GM19238 (cell line): Measurements from ENCODE around the gene DNM1.
A peak's percentile ranks its signal among the peaks of the same experiment; 100 is the strongest.

Source experiments
- DNase-seq: peaks from one replicate; pipeline ENCODE4 v3.0.0; 2011; ENCODE audit warnings: low spot score; ENCODE audit not compliant: insufficient read length

The DNM1 gene

GRCh38 chr9:128203024-128203706 is at the start of gene DNM1:
Gene DNM1, plus strand, starts transcription at chr9:128203379. Its CDS starts 92 bp downstream, at chr9:128203471.
- DNase-seq, result peak; percentile 96

- DNase-seq, result no peak
Observed at GRCh38 chr9:128153947-128154695, 49.1 kb upstream of the DNM1 start.

DNA sequence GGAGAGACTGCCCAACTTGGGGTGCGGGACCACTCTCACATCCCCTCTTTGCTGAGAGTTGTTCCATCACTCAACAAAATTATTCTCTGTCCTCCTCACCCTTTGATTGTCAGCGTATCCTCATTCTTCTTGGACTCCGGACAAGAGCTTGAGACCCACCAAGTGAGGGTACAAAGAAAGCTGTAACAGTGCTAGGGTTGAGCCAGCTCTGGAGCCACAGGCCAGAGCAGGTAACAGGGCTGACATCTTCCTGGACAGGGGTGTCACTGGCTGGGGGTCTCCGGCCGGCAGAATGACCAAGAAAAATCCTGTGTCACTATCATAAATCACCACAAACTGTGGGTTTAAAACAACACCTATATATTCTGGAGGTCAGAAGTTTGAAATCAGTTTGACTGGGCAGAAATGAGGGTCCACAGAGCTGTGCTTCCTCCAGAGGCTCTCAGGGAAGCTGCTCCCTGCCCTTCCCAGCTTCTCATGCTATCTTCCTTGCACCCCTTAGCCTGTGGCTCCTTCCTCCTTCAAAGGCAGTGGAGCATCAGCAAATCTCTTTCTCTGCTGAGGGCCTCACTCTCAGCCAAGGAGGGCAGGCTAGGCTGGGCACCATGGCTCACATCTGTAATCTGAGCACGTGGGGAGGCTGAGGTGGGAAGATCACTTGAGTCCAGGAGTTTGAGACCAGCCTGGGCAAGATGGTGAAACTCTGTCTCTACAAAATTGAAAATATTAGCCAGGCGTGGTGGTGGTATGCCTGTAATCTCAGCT is 47.3 kb upstream of the DNM1 start:
- DNase-seq, result no peak

- DNase-seq, result peak; percentile 56
Observed at GRCh38 chr9:128159522-128159783, 43.7 kb upstream of the DNM1 start.

GRCh38 chr9:128159784-128160602 is 43.2 kb upstream of the DNM1 start, which contains the start of gene BBLN:
Gene BBLN, plus strand, starts transcription at chr9:128160265. Its CDS starts 143 bp downstream, at chr9:128160408.
- DNase-seq, result peak; percentile 98

DNA sequence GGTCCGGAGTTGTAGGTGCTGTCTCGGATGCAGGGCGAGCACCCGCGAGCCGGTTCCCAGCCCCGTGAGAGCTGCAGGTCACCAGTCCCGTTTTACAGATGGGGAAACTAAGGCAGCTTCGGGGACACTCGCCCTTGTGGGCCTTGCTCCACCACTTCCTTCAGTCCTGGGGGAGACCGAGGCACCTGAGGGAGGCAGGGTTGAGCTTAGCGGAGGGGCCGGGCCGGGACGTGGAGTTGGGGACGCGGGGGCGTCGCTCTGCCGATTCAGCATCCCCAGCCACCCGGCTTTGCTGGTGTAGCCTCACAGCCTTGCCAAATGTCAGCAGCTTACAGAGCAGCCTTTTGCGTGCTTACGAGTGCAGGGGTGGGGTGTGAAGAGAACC is 42.6 kb upstream of the DNM1 start:
- DNase-seq, result peak; percentile 37

GRCh38 chr9:128161215-128161902 is 41.8 kb upstream of the DNM1 start:
- no peak for DNase-seq

GRCh38 chr9:128162215-128163026 is 40.8 kb upstream of the DNM1 start:
- no peak for DNase-seq

GRCh38 chr9:128163027-128163515 is 40.1 kb upstream of the DNM1 start:
- DNase-seq, result no peak

- no peak for DNase-seq
Observed at GRCh38 chr9:128163523-128164306, 39.5 kb upstream of the DNM1 start.

GRCh38 chr9:128164307-128164885 is 38.8 kb upstream of the DNM1 start:
- no peak for DNase-seq

GRCh38 chr9:128166169-128166568 is 37.0 kb upstream of the DNM1 start:
- no peak for DNase-seq

DNA sequence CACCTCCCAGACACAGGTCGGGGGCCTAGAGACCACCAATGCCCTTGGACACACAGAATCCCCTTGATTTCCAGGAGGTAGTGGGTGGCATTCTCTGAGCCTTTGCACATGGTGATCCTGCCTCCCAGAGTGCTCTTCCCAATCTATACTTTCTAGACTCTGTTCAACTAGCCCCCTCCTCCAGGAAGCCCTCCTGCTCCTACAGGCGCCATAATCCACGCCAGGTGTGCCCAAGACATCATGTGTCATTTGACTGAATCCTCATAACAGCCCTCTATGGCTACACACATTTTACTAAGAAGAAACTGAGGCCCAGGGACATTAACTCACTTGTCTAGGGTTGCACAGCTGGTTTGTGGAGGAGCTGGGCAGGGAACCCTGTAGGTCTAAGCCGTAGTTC is 36.0 kb upstream of the DNM1 start:
- DNase-seq, result no peak

GRCh38 chr9:128168731-128169308 is 34.4 kb upstream of the DNM1 start:
- DNase-seq, result no peak

DNA sequence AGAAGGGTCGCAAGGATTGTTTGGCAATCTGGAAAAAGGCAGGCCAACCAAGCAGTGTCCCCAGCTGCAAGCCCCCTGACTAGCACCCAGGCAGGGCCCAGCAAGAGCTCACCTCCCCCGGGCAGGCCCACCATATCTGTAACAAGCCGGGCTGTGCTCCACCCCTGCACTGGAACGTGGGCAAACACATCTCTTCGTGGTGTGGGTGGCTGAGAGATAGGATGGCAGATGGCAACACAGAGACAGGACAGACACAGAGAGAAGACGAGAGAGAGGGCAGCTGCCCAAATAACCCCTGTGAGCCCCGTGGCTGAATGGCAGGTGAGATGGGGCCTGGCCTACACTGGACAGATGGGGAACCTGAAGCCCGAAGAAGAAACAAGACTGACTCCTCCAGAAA is 33.7 kb upstream of the DNM1 start:
- DNase-seq, result no peak

GRCh38 chr9:128169925-128170324 is 33.3 kb upstream of the DNM1 start:
- no peak for DNase-seq

DNA sequence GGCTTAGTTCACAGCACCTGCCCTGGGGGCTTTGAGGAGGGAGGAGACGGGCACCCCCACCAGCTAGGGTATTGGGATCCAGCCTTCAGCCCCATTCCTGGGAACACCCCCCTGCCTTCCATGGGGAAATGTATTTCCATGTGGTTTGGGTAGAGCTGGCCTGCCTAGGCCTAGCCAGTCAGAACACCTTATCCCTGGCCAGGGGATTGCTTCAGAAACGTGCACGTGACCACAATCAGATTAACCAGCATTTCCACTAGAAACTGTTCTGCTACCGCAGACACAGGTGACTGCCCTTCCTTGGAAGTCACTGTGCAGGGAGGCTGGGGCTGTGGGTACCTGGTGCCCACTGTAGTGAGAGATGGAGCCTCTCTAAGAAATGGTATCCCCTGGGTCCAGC is 29.1 kb upstream of the DNM1 start:
- DNase-seq, result no peak

GRCh38 chr9:128175102-128175563 is 28.0 kb upstream of the DNM1 start:
- no peak for DNase-seq
